ENCODE results near the gene ACVR2A. TPM values are rescaled to one million over a fixed set of nuclear protein-coding genes. Genes with fewer than 3 reads are reported as not detected.

ACVR2A gene
- total RNA-seq, 4 donors from 2014 or later = 29.2 to 41.3 (median 39.2) TPM

- Histone ChIP-seq H3K9me3 (no peaks in the 10 kb centered on the region), H3K27me3 (no peaks in the 10 kb centered on the region), H3K27ac (no peak overlapping the region), H3K4me1 (peaks cover 0 to 16% (median 0%) of the 10 kb centered on the region in 4 donors), H3K36me3 (no peaks in the 10 kb centered on the region), H3K4me3 (no peak overlapping the region)
- DNase-seq = no peak
- TF ChIP-seq CTCF (IDR thresholded peaks at IDR 0.05) = no peak
- TF ChIP-seq POLR2A (IDR thresholded peaks at IDR 0.05) = no peak
These were observed 15.2 kb downstream of the ACVR2A start for GRCh38 chr2:147860009-147860408.

GRCh38 chr2:147862859-147863516 lies 18.2 kb downstream of the ACVR2A start:
- H3K4me3 ChIP-seq = no peak overlapping the region
- H3K36me3 ChIP-seq = no peaks in the 10 kb centered on the region
- no peaks in the 10 kb centered on the region for H3K9me3 ChIP-seq
- H3K27me3 ChIP-seq = no peaks in the 10 kb centered on the region
- TF ChIP-seq CTCF (IDR thresholded peaks at IDR 0.05) (no peak), POLR2A (IDR thresholded peaks at IDR 0.05) (no peak)
- H3K27ac ChIP-seq = no peak overlapping the region
- no peak for DNase-seq
- H3K4me1 ChIP-seq = peaks cover 0 to 5% (median 0%) of the 10 kb centered on the region in 4 donors

- Histone ChIP-seq H3K9me3 (no peaks in the 10 kb centered on the region), H3K36me3 (no peaks in the 10 kb centered on the region), H3K27ac (no peak overlapping the region)
These were observed 19.0 kb downstream of the ACVR2A start for GRCh38 chr2:147863835-147864234.

GRCh38 chr2:147865560-147865959 lies 20.7 kb downstream of the ACVR2A start:
- Histone ChIP-seq H3K36me3 (no peaks in the 10 kb centered on the region), H3K4me3 (no peak overlapping the region), H3K27me3 (no peaks in the 10 kb centered on the region), H3K9me3 (no peaks in the 10 kb centered on the region), H3K4me1 (peaks cover 0 to 5% (median 0%) of the 10 kb centered on the region in 4 donors), H3K27ac (no peak overlapping the region)
- no peak for TF ChIP-seq CTCF (IDR thresholded peaks at IDR 0.05)
- TF ChIP-seq POLR2A (IDR thresholded peaks at IDR 0.05) = no peak
- DNase-seq = no peak

More at GRCh38 chr2:147863835-147864234, 19.0 kb downstream of the ACVR2A start:
- no peak for TF ChIP-seq CTCF (IDR thresholded peaks at IDR 0.05)
- TF ChIP-seq POLR2A (IDR thresholded peaks at IDR 0.05) = no peak
- DNase-seq = no peak
- Histone ChIP-seq H3K27me3 (no peaks in the 10 kb centered on the region), H3K4me3 (no peak overlapping the region), H3K4me1 (peaks cover 0 to 5% (median 0%) of the 10 kb centered on the region in 4 donors)

- Histone ChIP-seq H3K27me3 (no peaks in the 10 kb centered on the region), H3K27ac (no peak overlapping the region), H3K4me3 (no peak overlapping the region), H3K36me3 (no peaks in the 10 kb centered on the region), H3K9me3 (no peaks in the 10 kb centered on the region), H3K4me1 (peaks cover 0 to 5% (median 0%) of the 10 kb centered on the region in 4 donors)
- no peak for TF ChIP-seq POLR2A (IDR thresholded peaks at IDR 0.05)
- DNase-seq = no peak
These were observed 22.2 kb downstream of the ACVR2A start for GRCh38 chr2:147867050-147867449.

DNA sequence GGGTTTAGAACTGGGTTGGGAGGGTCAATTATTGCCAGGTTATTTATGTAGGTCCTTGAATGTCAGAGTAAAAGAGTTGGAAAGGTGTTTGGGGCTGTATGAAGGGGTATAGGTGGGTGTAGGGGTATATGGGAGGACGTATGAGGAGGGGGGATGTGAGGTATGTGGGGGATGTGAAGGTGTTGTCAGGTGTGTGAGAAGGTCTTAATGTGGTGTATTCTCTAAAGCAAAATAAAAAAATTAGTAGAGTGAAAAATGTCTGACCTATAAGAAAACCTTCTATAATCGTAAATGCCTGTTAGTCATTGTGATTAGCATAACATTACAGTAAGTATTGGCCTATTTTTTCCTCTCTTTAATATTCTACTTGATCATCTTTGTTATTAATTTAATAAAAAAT lies 25.1 kb downstream of the ACVR2A start:
- no peak for DNase-seq
- H3K36me3 ChIP-seq = no peaks in the 10 kb centered on the region
- TF ChIP-seq CTCF (IDR thresholded peaks at IDR 0.05) = no peak
- TF ChIP-seq POLR2A (IDR thresholded peaks at IDR 0.05) = no peak
- no peaks in the 10 kb centered on the region for H3K9me3 ChIP-seq
- H3K4me3 ChIP-seq = no peak overlapping the region
- no peaks in the 10 kb centered on the region for H3K27me3 ChIP-seq
- H3K27ac ChIP-seq = no peak overlapping the region
- peaks cover 0 to 2% (median 0%) of the 10 kb centered on the region in 4 donors for H3K4me1 ChIP-seq

Data from Peyer's patch (tissue), 4 donors.